NT2/D1 (cell line): ENCODE results near the gene RABGAP1.

Experiments used
- DNase-seq: peaks from one replicate; pipeline ENCODE4 v3.0.0-alpha.2; 2011; ENCODE audit warnings: low read depth, low spot score
- H3K27me3 ChIP-seq: 2 replicates; pipeline ENCODE4 v1.6.0; 2011; ENCODE audit warnings: mild to moderate bottlenecking; ENCODE audit not compliant: insufficient read length, insufficient read depth
- H3K36me3 ChIP-seq: 2 replicates; pipeline ENCODE4 v1.6.1; 2011; ENCODE audit warnings: mild to moderate bottlenecking, low read length, mixed read lengths; ENCODE audit not compliant: insufficient read depth, insufficient read length
- H3K4me1 ChIP-seq: 2 replicates; pipeline ENCODE4 v1.5.1; 2011; ENCODE audit not compliant: insufficient read depth, insufficient read length
- H3K4me3 ChIP-seq: 2 replicates; pipeline ENCODE4 v1.5.1; 2011; ENCODE audit warnings: low read depth; ENCODE audit not compliant: insufficient read length
- H3K9ac ChIP-seq: 2 replicates; pipeline ENCODE4 v1.6.0; 2011; ENCODE audit warnings: low read depth; ENCODE audit not compliant: insufficient read length
- H3K9me3 ChIP-seq: 2 replicates; pipeline ENCODE4 v1.5.1; 2011; ENCODE audit warnings: mild to moderate bottlenecking, low read length; ENCODE audit not compliant: insufficient read depth
- SUZ12 ChIP-seq: IDR thresholded peaks from 2 replicates; pipeline ENCODE4 v1.6.1; 2011; ENCODE audit not compliant: insufficient read length, insufficient read depth; ENCODE audit errors: extremely low read depth
- YY1 ChIP-seq: IDR thresholded peaks from 2 replicates; pipeline ENCODE4 v1.6.1; 2011; ENCODE audit not compliant: insufficient read length, insufficient read depth
- ZNF274 ChIP-seq: IDR thresholded peaks from 2 replicates; pipeline ENCODE4 v1.6.1; 2011; ENCODE audit warnings: mild to moderate bottlenecking, low read depth, low read length

RABGAP1 gene

DNA sequence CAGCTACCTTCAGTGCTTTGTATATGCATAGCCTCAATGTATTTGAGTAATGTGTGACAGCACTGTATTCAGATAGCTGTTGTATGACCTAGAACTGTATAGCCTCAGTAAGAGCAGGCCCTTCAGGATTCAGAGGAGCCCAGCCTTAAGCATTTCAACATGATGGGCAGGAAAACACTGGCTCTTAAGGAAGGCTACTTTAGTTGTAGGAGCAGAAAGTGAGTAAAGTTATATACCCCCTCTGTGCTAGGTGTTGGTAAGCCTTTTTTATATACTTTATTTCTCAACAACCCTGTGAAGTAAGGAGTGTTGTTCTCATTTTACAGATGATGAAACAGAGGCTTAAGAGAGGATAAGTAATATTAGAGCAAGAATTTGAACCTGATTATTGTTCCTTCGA lies 91.1 kb downstream of the RABGAP1 start:
- peaks cover 17% of the 10 kb centered on the region for H3K36me3 ChIP-seq
- H3K9ac ChIP-seq: no peak overlapping the region
- H3K4me3 ChIP-seq: no peak overlapping the region
- no peaks in the 10 kb centered on the region for H3K4me1 ChIP-seq
- DNase-seq: no peak
- TF ChIP-seq YY1 (no peak), SUZ12 (no peak), ZNF274 (no peak)
- H3K9me3 ChIP-seq: no peaks in the 10 kb centered on the region
- no peaks in the 10 kb centered on the region for H3K27me3 ChIP-seq

DNA sequence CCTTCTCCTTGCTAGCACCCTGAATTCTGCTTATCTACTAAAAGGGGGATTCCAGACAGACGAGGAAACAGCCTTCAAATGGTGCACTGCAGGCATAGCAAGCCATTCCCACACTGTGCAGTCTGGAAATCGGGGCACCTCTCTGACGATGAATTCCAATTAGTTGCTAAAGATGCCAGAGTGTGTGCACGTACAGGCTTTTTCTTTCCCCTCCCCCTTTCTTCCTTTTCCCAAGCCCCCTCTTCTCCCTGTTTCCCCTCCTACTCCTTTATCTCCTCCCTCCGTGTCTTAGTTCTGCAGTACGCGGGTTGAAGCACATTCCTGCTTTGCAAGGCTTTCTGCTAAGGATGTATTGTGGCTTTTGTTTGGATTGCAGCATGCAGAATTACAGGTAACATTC lies 92.5 kb downstream of the RABGAP1 start, which contains the start of gene GPR21:
Gene GPR21 (plus strand): TSS at position 316 of the 400 bp plus-strand sequence. CDS start 900 bp downstream, outside the sequence.
- DNase-seq: peak; percentile 1
- no peak within 1 kb of the TSS for H3K9ac ChIP-seq
- no peaks in the 10 kb centered on the region for H3K27me3 ChIP-seq
- no peak for TF ChIP-seq YY1
- TF ChIP-seq SUZ12: no peak
- no peak for TF ChIP-seq ZNF274
- no peaks in the 10 kb centered on the region for H3K9me3 ChIP-seq
- no peaks in the 10 kb centered on the region for H3K4me1 ChIP-seq
- no peak within 1 kb of the TSS for H3K4me3 ChIP-seq
- peaks cover 17% of the 10 kb centered on the region for H3K36me3 ChIP-seq

DNA sequence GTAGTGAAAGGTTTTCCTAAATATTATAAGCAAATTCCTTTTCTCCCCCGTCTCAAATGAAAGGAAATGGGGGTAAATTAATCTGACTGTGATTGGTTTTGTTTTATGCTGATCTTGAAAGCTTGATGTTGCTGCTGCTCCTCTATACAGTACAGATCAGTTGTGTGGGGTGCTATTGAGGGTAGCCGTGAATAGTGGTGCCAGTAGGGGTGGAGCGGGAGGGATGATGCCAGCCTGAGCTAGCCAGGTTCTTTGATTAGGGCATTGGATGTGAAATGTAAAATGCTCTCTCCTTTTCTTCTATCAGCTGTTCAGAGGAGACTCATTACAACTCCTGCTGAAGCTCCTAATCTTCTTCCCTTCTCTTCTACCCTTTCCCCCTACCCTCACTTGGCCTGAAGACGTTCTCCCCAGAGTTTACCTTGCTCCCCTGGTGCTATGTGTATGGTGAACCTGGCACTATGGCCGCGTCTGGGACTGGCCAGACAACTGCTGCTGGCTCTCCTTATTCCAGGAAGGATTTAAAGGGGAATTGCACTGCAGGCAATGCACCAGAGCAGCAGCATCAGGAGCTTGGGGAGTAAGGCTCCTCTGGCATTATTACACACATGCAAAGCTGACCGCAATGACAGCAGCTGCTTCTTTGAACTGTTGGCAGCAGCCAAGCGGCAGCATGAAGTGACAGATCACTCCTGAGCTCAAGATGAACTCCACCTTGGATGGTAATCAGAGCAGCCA lies 93.2 kb downstream of the RABGAP1 start:
- no peak for DNase-seq

DNA sequence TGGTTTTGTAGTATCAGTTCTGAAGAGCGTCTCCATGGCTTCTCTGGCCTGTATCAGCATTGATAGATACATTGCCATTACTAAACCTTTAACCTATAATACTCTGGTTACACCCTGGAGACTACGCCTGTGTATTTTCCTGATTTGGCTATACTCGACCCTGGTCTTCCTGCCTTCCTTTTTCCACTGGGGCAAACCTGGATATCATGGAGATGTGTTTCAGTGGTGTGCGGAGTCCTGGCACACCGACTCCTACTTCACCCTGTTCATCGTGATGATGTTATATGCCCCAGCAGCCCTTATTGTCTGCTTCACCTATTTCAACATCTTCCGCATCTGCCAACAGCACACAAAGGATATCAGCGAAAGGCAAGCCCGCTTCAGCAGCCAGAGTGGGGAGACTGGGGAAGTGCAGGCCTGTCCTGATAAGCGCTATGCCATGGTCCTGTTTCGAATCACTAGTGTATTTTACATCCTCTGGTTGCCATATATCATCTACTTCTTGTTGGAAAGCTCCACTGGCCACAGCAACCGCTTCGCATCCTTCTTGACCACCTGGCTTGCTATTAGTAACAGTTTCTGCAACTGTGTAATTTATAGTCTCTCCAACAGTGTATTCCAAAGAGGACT lies 94.2 kb downstream of the RABGAP1 start:
- no peak for DNase-seq
- TF ChIP-seq ZNF274: no peak
- no peak for TF ChIP-seq SUZ12
- TF ChIP-seq YY1: no peak
- Histone ChIP-seq H3K4me1 (no peaks in the 10 kb centered on the region), H3K36me3 (peaks cover 17% of the 10 kb centered on the region), H3K27me3 (no peaks in the 10 kb centered on the region), H3K9ac (no peak overlapping the region), H3K9me3 (no peaks in the 10 kb centered on the region), H3K4me3 (no peak overlapping the region)

More for the DNA sequence above, 93.2 kb downstream of the RABGAP1 start:
- peaks cover 17% of the 10 kb centered on the region for H3K36me3 ChIP-seq
- H3K9me3 ChIP-seq: no peaks in the 10 kb centered on the region
- TF ChIP-seq YY1 (no peak), SUZ12 (no peak), ZNF274 (no peak)
- no peaks in the 10 kb centered on the region for H3K4me1 ChIP-seq
- no peak overlapping the region for H3K9ac ChIP-seq
- H3K4me3 ChIP-seq: no peak overlapping the region
- no peaks in the 10 kb centered on the region for H3K27me3 ChIP-seq

DNA sequence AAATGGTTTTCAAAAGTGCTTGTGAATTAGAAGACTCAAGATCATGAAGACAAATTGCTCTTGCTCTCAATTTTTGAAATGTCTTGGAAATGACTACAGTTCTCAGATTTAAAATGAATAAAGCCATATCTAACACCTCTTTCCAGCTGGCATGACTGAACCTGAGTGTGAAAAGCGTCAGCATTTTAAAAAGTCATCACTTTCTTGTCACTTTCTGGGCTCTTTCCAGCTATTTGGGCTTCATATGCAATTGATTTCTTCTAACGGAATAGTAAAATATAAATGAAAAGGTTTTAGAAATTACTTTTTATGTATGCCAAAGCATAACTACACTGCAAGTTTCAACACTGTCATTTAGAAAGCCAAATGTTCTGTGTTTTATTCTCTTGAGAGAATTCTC lies 95.0 kb downstream of the RABGAP1 start:
- peaks cover 17% of the 10 kb centered on the region for H3K36me3 ChIP-seq

DNA sequence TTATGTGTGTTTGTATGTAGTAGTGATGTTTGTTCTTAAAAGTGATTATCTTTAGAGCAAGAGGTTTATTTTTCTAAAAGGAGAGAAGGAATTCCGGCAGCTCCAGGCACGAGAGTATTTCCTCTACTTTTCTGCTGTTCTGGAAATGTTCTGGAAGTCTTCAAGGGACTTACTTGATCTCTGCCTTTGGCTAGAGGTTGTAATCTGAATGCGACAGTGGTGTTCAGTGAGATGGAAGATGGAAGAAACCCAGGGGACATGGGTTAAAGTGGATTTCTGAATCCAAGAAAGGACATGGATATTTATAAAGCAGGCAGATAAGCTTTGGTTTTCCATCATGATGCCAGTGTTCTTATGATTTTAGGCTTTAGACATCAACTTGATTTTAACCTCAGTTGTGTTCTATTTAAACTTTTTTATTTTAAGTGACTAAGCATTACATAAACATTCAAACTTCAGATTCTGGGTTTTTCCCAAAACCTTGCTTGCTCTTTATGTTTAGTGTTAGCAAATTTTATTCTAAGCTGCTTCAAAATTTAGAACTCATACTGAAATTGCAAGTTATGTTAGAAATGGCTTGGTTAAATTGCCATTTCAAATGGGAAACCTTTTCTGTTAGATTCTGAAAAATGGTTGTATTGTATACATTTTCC lies 96.2 kb downstream of the RABGAP1 start:
- no peak overlapping the region for H3K9ac ChIP-seq
- no peak overlapping the region for H3K4me3 ChIP-seq
- DNase-seq: no peak
- peaks cover 21% of the 10 kb centered on the region for H3K36me3 ChIP-seq
- no peaks in the 10 kb centered on the region for H3K4me1 ChIP-seq
- no peak for TF ChIP-seq ZNF274
- no peak for TF ChIP-seq SUZ12
- TF ChIP-seq YY1: no peak
- H3K9me3 ChIP-seq: no peaks in the 10 kb centered on the region
- no peaks in the 10 kb centered on the region for H3K27me3 ChIP-seq

More for the DNA sequence above, 95.0 kb downstream of the RABGAP1 start:
- Histone ChIP-seq H3K27me3 (no peaks in the 10 kb centered on the region), H3K4me1 (no peaks in the 10 kb centered on the region), H3K4me3 (no peak overlapping the region), H3K9ac (no peak overlapping the region), H3K9me3 (no peaks in the 10 kb centered on the region)
- no peak for DNase-seq
- TF ChIP-seq YY1: no peak
- no peak for TF ChIP-seq SUZ12
- no peak for TF ChIP-seq ZNF274

DNA sequence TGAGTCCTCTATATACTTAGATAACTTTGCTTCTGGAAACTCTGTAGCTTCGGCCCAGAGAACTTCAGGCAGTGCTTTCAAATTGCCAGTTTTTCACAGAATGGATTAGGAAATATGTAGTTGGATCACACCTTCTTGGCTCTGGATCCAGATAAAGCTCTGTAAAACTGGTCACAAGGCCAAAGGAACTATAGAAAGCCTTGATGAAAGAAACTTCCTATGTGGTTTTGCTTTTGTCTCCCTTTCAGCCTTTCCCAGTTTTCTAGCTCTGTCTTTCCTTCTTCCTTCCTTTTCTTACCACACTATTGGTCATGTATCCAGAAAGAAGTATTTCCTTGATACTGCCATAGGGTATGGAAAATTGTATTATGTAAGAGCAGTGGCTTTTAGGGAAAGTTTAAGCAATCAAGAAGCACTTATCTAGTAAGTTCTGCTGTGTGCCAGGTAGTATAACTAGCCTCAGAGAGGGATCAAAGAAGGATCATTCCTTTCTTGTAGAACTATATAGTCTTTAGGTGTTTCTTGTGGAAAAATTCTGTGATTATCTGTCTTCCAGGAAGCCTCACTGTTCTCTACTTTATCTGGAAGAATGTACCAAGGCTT lies 98.9 kb downstream of the RABGAP1 start:
- Histone ChIP-seq H3K9ac (no peak overlapping the region), H3K4me3 (no peak overlapping the region), H3K4me1 (no peaks in the 10 kb centered on the region), H3K36me3 (peaks cover 15% of the 10 kb centered on the region), H3K27me3 (no peaks in the 10 kb centered on the region), H3K9me3 (no peaks in the 10 kb centered on the region)
- DNase-seq: no peak
- TF ChIP-seq YY1: no peak
- no peak for TF ChIP-seq SUZ12
- TF ChIP-seq ZNF274: no peak
